Omental fat pad (tissue), 4 donors: ENCODE results near the gene STX18. TPM values are rescaled to one million over a fixed set of nuclear protein-coding genes. Genes with fewer than 3 reads are reported as not detected.

ENCODE experiments used
- ATAC-seq: fragments of 150-250 bp; one replicate; pipeline ENCODE4 v1.9.1; 2016; ENCODE audit warnings: mild to moderate bottlenecking, moderate library complexity; ENCODE audit not compliant: low FRiP score
- DNase-seq: peaks from one replicate; pipeline ENCODE4 v3.0.0-alpha.2; 2019; ENCODE audit warnings: low spot score
- total RNA-seq, 4 donors: library from RNA; depleted of rRNA; stranded (reverse); fragments of >200 nt; gene quantifications; one replicate each; pipeline ENCODE4 v1.1.0, GENCODE V29; 2016
- TF ChIP-seq, protein P1 (sequence below), 3 donors: fragments of 450-650 bp; IDR thresholded peaks; one replicate each; pipeline ENCODE4 v1.5.1; 2016 to 2017; ENCODE audit warnings: antibody characterized with exemption in 3 of 3, mild to moderate bottlenecking in 3 of 3, moderate library complexity in 2 of 3

The STX18 gene
- total RNA-seq, 4 donors from 2014 or later: 17.7 to 30.1 (median 23.0) TPM

DNA sequence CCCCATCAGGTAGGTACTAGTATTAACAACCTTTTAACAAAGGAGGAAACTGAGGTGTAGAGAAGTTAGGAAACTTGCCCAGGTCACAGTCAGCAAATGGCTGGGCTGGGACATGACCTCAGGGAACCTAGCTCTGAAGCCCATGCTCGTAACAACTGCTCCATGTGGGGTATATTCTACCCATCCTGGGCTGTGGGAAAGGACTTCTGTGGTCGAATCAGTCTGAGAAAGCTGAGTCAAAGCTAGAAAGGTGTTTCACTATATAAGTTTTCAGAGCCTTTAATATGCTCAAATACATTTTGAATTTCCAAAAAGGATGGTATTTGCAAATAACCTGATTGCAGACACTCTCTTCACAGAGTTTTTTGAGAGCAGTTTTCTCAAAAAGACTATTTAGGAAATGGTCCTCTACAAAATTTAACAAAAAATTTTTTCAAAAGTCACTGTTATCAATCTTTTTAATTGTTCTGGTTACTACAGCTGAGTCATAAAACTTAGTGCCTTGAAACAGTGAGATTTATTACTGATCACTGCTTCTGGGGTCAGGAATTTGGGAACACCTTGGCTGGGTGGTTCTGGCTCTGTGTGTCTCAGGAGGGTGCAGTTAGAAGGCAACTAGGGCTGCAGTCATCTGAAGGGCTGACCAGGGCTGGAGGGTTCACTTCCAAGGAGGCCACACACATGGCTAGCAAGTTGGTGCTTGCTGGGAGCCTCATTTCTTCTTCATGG lies 101.4 kb downstream of the STX18 start:
- DNase-seq (no peak), ATAC-seq (no peak)
- TF ChIP-seq, protein P1, sequence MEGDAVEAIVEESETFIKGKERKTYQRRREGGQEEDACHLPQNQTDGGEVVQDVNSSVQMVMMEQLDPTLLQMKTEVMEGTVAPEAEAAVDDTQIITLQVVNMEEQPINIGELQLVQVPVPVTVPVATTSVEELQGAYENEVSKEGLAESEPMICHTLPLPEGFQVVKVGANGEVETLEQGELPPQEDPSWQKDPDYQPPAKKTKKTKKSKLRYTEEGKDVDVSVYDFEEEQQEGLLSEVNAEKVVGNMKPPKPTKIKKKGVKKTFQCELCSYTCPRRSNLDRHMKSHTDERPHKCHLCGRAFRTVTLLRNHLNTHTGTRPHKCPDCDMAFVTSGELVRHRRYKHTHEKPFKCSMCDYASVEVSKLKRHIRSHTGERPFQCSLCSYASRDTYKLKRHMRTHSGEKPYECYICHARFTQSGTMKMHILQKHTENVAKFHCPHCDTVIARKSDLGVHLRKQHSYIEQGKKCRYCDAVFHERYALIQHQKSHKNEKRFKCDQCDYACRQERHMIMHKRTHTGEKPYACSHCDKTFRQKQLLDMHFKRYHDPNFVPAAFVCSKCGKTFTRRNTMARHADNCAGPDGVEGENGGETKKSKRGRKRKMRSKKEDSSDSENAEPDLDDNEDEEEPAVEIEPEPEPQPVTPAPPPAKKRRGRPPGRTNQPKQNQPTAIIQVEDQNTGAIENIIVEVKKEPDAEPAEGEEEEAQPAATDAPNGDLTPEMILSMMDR (IDR thresholded peaks at IDR 0.05): no peak

DNA sequence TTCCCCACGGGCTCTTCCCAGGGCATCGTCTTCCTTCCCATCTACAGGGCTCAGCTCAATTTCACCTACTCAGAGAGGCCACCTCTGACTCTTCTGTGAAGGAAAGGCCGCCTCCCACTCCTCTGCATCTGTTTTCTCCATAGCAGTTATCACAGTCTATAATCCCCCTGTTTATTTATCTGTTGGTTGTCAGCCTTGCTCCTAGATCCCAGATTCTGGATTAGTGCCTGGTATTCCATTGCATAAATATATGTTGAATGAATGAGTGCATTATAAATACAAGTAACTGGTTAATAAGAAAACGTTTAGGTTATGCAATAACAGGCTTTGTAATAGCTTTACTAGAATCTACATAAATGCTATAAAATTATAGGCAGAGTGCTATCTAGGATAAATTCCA lies 102.1 kb downstream of the STX18 start:
- DNase-seq: no peak
- no peak for ATAC-seq
- TF ChIP-seq, protein P1 (IDR thresholded peaks at IDR 0.05): no peak

DNA sequence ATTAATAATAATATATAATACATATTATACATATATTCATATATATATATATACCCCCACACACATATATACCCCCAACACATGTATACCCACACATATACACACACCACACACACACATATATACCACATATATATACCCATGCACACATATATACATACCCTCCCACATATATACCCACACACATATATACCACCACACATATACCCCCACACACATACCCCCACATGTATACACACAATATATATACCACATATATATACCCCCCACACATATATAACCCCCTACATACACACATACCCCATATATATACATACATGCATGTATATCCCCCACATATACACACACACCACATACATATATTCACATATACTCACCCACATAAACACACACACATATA lies 103.0 kb downstream of the STX18 start:
- ATAC-seq: no peak
- no peak for DNase-seq
- TF ChIP-seq, protein P1 (IDR thresholded peaks at IDR 0.05): no peak

DNA sequence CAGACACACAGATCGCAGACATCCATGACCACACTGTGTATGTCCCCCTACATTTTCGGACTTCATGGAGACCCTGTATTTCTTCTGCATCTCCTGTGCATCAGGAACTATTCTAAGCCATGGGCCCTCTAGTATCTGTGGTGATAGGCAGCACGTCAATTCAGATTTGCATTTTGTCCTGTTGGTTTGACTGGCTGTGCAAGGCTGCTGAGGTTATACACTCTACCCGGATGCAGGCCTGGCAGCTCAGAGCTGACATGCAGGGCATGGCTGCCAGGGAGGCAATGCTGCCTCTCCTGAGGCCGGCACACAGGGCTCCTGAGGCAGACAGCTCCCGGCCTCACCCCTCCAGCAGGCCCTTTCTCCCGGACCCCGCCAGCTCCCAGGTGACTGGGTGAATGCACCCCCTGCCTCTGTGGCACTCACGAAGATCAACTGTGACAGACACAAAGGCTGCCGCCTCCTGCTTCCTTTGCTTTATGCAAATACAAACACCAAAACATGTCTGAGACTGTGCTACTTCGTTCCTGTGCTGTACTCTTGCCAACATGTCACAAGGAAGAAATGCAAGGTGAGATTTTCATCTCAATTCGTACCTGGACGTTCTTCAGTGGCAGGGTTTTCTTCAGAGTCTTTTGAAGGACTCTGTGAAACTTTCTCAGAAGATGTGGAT lies 103.9 kb downstream of the STX18 start:
- no peak for DNase-seq
- no peak for ATAC-seq
- TF ChIP-seq, protein P1 (IDR thresholded peaks at IDR 0.05): no peak

DNA sequence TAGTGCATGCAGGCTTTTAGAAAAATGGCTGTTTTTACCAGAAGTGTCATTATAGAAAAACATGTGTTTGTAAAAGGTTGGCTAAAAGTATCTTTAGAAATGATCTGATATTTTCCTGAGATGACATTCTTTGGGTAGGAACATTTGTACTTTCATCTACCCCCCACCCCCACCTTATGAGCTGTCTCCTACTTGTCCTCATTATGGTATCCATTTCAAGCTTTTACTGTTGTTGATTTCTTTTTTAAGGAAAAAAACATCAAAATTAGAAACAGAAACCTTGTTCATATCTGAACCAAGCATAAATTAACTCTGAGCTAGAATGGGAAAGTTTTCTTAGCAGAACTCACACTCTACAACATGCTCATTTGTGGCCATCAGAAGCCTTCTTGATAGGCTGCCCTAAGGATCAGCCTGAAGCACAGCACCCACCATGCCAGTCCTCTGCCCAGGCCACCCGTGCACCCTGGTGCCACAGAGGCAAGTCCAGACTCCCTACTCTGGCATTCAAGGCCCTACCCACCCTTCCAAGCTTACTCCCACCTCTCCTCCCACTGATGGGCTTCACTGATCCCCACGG lies 105.5 kb downstream of the STX18 start:
- ATAC-seq: no peak

DNA sequence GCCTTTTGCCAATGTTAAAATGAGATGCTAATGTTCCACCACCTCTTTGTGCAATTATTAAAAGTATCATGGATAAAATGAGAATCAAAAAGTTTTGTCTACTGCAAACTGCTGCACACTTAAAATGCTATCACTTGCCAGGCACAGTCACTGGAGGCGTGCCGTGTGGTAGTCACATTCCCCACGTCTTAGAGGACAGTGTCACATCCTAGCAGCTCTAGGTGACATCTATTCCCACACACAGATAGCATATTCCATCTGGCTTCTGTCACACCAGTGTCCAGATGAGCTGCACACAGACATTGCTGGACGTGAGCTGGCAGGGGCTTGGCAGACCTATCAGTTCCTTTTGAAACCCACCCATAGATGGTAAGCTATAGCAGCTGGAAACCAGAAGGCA lies 107.9 kb downstream of the STX18 start:
- DNase-seq (no peak), ATAC-seq (no peak)
- TF ChIP-seq, protein P1 (IDR thresholded peaks at IDR 0.05): no peak

More for the DNA sequence above, 105.5 kb downstream of the STX18 start:
- TF ChIP-seq, protein P1 (IDR thresholded peaks at IDR 0.05): no peak
- no peak for DNase-seq
